SK-N-SH treated with all-trans-retinoic acid at 6 μM for 48 hours (cell line): ENCODE measurements around the gene RNF213.

ENCODE experiments used
- ATAC-seq: fragments of 200-7000 bp; cut with Tn5 transposase; 3 replicates; pipeline ENCODE4 v1.9.1; 2020; ENCODE audit warnings: mild to moderate bottlenecking, moderate library complexity
- ARNTL ChIP-seq: fragments of 450-650 bp; formaldehyde crosslinking; IDR thresholded peaks from 2 replicates; pipeline ENCODE4 v1.5.0; 2020; ENCODE audit warnings: low read depth, mild to moderate bottlenecking, moderate library complexity, borderline replicate concordance
- BACH2 ChIP-seq: fragments of 250-450 bp; sonication (Bioruptor Pico); IDR thresholded peaks from 2 replicates; pipeline ENCODE4 v1.9.0; 2021; ENCODE audit warnings: mild to moderate bottlenecking, borderline replicate concordance
- CREB5 ChIP-seq: fragments of 250-450 bp; sonication (Bioruptor Pico); IDR thresholded peaks from 2 replicates; pipeline ENCODE4 v1.5.1; 2020; ENCODE audit warnings: low read depth, mild to moderate bottlenecking, moderate library complexity
- CSDC2 ChIP-seq: fragments of 250-450 bp; sonication (Bioruptor Pico); IDR thresholded peaks from 2 replicates; pipeline ENCODE4 v1.5.0; 2020; ENCODE audit warnings: mild to moderate bottlenecking, moderate library complexity
- CSRNP3 ChIP-seq: fragments of 250-450 bp; sonication (Bioruptor Pico); IDR thresholded peaks from 2 replicates; pipeline ENCODE4 v1.5.1; 2021; ENCODE audit warnings: mild to moderate bottlenecking, moderate library complexity
- ESRRG ChIP-seq: fragments of 250-450 bp; sonication (Bioruptor Pico); IDR thresholded peaks from 2 replicates; pipeline ENCODE4 v1.6.1; 2021; ENCODE audit warnings: mild to moderate bottlenecking
- ISL1 ChIP-seq: fragments of 250-450 bp; sonication (Bioruptor Pico); IDR thresholded peaks from 2 replicates; pipeline ENCODE4 v2.1.2; 2022; ENCODE audit warnings: mild to moderate bottlenecking, moderate library complexity
- OSR1 ChIP-seq: fragments of 250-450 bp; sonication (Bioruptor Pico); IDR thresholded peaks from 2 replicates; pipeline ENCODE4 v1.8.0; 2022; ENCODE audit warnings: moderate library complexity, mild to moderate bottlenecking, inconsistent platforms
- PATZ1 ChIP-seq: fragments of 250-450 bp; sonication (Bioruptor Pico); IDR thresholded peaks from 2 replicates; pipeline ENCODE4 v1.8.0; 2020; ENCODE audit warnings: mild to moderate bottlenecking, moderate library complexity, borderline replicate concordance
- POU6F1 ChIP-seq: fragments of 250-450 bp; sonication (Bioruptor Pico); IDR thresholded peaks from 2 replicates; pipeline ENCODE4 v1.8.0; 2021; ENCODE audit warnings: low read depth, mild to moderate bottlenecking, moderate library complexity, borderline replicate concordance
- PPARA ChIP-seq: fragments of 250-450 bp; sonication (Bioruptor Pico); IDR thresholded peaks from 2 replicates; pipeline ENCODE4 v1.5.0; 2020; ENCODE audit warnings: mild to moderate bottlenecking, borderline replicate concordance
- RARB ChIP-seq: fragments of 250-450 bp; sonication (Bioruptor Pico); IDR thresholded peaks from 2 replicates; pipeline ENCODE4 v1.8.0; 2021; ENCODE audit warnings: mild to moderate bottlenecking, moderate library complexity
- SNAI2 ChIP-seq: fragments of 250-450 bp; sonication (Bioruptor Pico); IDR thresholded peaks from 2 replicates; pipeline ENCODE4 v1.5.0; 2020; ENCODE audit warnings: mild to moderate bottlenecking, moderate library complexity
- TCF4 ChIP-seq: fragments of 250-450 bp; sonication (Bioruptor Pico); IDR thresholded peaks from 2 replicates; pipeline ENCODE4 v1.8.0; 2021; ENCODE audit warnings: mild to moderate bottlenecking, moderate library complexity, borderline replicate concordance
- TOX ChIP-seq: fragments of 250-450 bp; sonication (Bioruptor Pico); IDR thresholded peaks from 2 replicates; pipeline ENCODE4 v1.8.0; 2021; ENCODE audit warnings: mild to moderate bottlenecking, moderate library complexity, borderline replicate concordance
- TSHZ2 ChIP-seq: fragments of 250-450 bp; sonication (Bioruptor Pico); IDR thresholded peaks from 2 replicates; pipeline ENCODE4 v1.5.0; 2020; ENCODE audit warnings: mild to moderate bottlenecking, moderate library complexity
- ZC3H10 ChIP-seq: fragments of 250-450 bp; sonication (Bioruptor Pico); IDR thresholded peaks from 2 replicates; pipeline ENCODE4 v1.5.1; 2021; ENCODE audit warnings: mild to moderate bottlenecking, moderate library complexity
- ZFP3 ChIP-seq: fragments of 250-450 bp; sonication (Bioruptor Pico); IDR thresholded peaks from 2 replicates; pipeline ENCODE4 v1.5.0; 2020; ENCODE audit warnings: mild to moderate bottlenecking, moderate library complexity
- ZNF565 ChIP-seq: fragments of 450-650 bp; formaldehyde crosslinking; conservative IDR thresholded peaks from 2 replicates; pipeline ENCODE4 v1.5.0; 2020; ENCODE audit warnings: low read depth, mild to moderate bottlenecking, moderate library complexity
- ZNF70 ChIP-seq: fragments of 450-650 bp; formaldehyde crosslinking; IDR thresholded peaks from 2 replicates; pipeline ENCODE4 v1.5.0; 2020; ENCODE audit warnings: mild to moderate bottlenecking, moderate library complexity
- ZNF8 ChIP-seq: fragments of 450-650 bp; formaldehyde crosslinking; IDR thresholded peaks from 2 replicates; pipeline ENCODE4 v1.5.0; 2020; ENCODE audit warnings: mild to moderate bottlenecking, moderate library complexity

RNF213 gene

GRCh38 chr17:80268427-80268826 is 7.8 kb downstream of the RNF213 start:
- no peak for ATAC-seq
- no peak for TF ChIP-seq TOX (CRISPR knock-in tag)
- no peak for TF ChIP-seq POU6F1 (CRISPR knock-in tag)
- TF ChIP-seq ESRRG (CRISPR knock-in tag) = no peak
- TF ChIP-seq TSHZ2 = no peak
- no peak for TF ChIP-seq OSR1 (CRISPR knock-in tag)
- TF ChIP-seq ZNF8 (CRISPR knock-in tag) = no peak
- no peak for TF ChIP-seq ZNF565
- TF ChIP-seq TCF4 (CRISPR knock-in tag) = no peak
- TF ChIP-seq BACH2 = no peak
- TF ChIP-seq ISL1 (CRISPR knock-in tag) = no peak
- no peak for TF ChIP-seq ARNTL (CRISPR knock-in tag)
- TF ChIP-seq ZFP3 (CRISPR knock-in tag) = no peak
- TF ChIP-seq CREB5 (CRISPR knock-in tag) = no peak

GRCh38 chr17:80269405-80269807 is 8.8 kb downstream of the RNF213 start:
- ATAC-seq = no peak
- TF ChIP-seq ZC3H10 (no peak), SNAI2 (CRISPR knock-in tag) (no peak), RARB (no peak), CSRNP3 (no peak), OSR1 (CRISPR knock-in tag) (no peak), CSDC2 (CRISPR knock-in tag) (no peak), ZFP3 (CRISPR knock-in tag) (no peak), ISL1 (CRISPR knock-in tag) (no peak), ZNF8 (CRISPR knock-in tag) (no peak), PPARA (no peak), TOX (CRISPR knock-in tag) (no peak), ESRRG (CRISPR knock-in tag) (no peak), POU6F1 (CRISPR knock-in tag) (no peak), ZNF70 (CRISPR knock-in tag) (no peak), ZNF565 (no peak), PATZ1 (CRISPR knock-in tag) (no peak), BACH2 (no peak)
